AML-193 (cell line): ENCODE data around the gene C2orf69.
"Not testable (repeated sequence)": the region's sequence is repeated elsewhere in the genome, so short reads cannot be mapped to it uniquely, and the experiment has no call there.

Source experiments
- DNase-seq, 2 experiments: peaks; one replicate each; lab custom pipeline; 2025; lab: John Stamatoyannopoulos, UW

Gene C2orf69, protein sequence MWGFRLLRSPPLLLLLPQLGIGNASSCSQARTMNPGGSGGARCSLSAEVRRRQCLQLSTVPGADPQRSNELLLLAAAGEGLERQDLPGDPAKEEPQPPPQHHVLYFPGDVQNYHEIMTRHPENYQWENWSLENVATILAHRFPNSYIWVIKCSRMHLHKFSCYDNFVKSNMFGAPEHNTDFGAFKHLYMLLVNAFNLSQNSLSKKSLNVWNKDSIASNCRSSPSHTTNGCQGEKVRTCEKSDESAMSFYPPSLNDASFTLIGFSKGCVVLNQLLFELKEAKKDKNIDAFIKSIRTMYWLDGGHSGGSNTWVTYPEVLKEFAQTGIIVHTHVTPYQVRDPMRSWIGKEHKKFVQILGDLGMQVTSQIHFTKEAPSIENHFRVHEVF

DNA sequence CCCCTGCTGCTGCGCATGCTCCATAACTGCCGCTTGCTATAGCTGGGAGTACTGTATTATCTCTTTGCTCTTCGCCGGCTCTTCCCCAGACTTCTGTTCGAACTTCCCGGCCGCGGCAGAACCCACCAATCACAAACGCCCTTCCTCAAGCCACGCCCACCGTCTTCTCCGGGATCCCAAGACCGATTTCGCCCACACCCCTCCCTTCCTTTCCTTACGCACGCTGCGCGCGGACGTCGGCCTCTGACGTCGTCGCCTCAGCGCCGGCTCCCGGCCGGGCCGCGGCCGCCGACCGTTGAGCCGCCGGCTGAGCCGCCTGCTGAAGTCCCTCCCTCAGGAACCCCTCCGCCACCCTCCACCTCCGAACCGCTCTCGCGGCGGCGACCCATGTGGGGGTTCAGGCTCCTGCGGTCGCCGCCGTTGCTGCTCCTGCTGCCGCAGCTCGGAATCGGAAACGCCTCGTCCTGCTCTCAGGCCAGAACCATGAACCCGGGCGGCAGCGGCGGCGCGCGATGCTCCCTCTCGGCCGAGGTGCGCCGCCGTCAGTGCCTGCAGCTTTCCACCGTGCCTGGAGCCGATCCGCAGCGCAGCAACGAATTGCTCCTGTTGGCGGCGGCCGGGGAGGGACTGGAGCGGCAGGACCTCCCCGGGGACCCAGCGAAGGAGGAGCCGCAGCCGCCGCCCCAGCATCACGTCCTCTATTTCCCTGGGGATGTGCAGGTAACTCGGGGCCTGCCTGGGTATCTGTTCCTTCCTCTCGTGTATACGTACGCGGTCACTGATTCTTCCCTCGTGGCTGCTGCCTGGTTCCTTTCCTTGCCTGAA is at the start of gene C2orf69:
C2orf69 (plus strand) TSS at position 242 of the 825 bp plus-strand sequence; CDS start at position 388, 146 bp downstream.
- peak; percentile 93 for DNase-seq

DNA sequence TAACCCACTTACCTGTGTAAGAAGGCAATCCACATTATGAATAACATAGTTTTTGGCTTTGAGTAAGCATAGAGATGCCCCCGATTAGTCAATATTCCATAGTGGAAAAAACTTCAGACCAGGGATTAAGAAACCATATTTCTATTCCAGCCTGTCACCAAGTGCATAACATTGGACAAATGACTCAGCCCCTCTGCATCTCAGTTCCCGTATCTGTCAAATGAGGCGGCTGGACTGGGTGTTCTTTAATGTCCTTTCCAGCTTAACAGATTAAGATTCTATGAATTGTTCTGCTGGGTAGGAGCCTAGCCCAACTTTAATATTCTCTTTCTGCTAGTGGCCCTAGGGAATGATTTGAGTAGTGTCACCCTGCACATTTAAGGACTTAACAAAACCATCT is 48.3 kb upstream of the C2orf69 start:
- DNase-seq = no peak

DNA sequence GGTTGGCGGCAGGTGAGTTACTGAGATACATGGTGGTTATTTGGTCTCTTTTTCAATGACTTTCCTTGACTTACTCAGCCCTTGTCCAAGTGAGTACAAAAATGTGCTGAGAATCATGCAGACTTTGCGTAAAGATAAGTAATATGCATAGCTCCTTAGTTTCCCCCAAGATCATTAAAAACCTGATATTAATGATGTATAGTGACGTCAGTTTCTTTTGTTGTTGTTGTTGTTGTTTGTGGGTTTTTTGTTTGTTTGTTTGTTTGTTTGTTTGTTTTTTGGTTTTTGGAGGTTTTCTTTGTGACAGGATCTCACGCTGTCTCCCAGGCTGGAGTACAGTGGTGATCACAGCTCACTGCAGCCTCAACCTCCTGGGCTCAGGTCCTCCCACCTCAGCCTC is 45.2 kb upstream of the C2orf69 start:
- no peak for DNase-seq

DNA sequence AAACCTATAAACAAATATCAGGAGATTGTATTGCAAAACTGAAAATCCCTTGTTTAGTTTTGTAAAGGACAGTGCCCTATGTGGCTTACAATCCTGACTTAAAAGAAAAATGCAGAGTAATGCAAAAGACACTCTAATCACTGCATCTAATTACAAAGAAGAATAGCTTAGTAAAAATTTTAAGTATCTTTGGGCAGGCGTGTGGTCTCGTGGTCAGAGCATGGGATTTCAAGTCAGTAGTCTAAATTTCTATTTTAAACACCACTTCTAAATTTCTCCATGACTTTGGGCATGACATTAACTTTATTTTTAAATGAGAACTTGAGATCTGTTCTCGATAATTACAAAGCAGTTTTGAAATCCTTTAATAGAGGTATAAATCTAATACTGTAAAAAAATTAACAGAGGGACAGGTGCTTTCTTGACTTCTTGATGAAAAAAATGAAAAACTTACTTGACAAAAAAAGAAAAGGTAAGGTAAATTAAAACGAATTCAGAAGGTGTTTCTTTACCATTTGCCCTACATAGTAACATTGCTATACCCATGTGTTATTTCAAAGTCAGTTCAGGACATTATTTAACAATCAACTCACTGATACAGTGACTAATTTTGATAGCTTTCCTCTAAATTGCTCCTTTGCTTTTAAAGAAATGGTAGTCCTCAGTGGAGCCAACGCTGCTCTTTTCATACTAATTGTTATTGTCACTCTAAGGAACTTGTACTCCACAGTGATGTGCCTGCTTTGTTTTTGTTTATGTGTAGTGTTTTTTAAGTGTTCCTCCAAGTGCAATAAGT is 42.5 kb upstream of the C2orf69 start:
- no peak for DNase-seq

DNA sequence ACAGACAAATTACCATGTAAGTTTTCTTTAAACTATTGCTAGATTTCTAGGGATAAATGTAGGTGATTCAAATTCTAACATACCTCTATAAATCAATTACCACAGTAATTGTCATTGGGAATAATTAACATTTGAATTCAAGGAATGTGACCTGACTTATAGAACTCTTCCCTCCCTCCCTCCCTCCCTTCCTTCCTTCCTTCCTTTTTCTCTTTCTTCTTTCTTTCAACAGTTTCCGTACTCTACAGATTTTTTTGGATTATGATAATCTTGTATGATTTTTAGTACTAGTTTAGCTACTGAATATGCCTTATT is 41.9 kb upstream of the C2orf69 start:
- no peak for DNase-seq

DNA sequence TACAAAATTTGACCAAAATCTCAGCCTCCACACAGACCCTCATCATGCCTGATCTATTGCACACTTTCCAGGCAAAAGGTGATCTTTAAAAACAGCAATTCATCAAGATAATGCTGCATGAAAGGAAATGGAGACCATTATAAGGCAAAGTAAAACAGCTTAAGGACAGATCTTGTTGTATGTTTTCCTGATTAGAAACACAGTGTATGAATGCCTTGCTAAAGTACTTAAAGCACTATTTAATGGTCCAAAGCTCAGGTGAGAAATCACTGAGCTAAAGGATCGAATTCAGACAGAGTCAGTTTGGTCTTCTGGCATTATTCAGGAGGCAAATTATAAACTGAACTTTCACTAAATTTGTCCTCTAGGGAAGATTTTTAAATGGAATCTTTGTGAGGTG is 41.4 kb upstream of the C2orf69 start:
- no peak for DNase-seq

DNA sequence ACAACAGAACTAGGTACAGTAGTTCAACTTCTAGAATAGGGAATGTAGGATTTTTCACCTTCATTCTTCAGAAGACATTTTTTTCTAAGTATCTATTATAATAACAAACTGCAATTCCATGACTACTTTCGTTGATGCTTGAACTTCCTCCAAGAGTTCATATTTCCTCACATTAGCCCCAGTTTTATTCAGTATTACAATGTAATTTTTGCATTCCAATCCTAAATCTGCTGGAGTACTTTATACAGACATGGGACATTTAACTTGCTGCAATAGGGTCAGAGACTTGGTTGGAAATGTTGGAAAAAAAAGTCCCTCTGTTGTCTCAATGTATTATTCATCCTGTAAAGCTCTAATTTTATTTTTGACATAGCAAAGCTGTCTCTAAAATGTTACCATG is 40.5 kb upstream of the C2orf69 start:
- DNase-seq = no peak

DNA sequence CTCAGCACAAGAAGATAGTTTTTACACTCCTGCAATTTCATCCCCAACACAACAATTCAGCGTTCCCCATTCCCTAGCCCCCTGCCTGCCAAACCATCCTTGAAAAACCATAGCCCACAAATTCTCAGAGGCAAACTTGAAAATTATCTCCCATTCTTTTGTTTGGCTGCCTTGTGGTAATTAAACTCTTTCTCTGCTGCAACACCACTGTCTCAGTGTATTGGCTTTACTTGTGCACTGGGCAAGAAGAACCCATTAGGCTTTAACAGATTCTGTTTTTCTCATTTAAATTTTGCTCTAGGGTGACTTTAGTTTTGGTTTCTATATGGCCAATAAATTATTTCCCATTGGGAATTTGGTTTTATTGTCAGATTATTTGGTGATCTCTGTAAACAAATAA is 36.9 kb upstream of the C2orf69 start:
- no peak for DNase-seq

DNA sequence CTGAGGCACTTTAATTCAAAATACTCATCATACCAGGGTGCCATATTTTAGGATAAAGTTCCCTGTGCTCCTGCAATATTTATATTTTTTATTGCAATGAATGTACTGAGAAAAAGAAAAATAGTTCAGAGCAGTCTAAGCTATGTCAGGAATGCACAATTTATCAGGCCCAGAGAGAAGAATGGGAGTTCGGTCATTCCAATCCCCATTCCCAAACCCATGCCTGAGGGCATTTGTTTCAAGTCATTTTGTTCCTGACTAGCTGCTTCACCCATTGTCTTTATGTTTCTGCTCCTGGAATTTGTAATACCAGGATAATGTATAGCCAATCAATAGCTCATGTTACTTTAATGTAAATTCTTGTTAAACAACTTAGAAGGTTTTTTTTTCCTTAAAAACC is 35.7 kb upstream of the C2orf69 start:
- DNase-seq = no peak

DNA sequence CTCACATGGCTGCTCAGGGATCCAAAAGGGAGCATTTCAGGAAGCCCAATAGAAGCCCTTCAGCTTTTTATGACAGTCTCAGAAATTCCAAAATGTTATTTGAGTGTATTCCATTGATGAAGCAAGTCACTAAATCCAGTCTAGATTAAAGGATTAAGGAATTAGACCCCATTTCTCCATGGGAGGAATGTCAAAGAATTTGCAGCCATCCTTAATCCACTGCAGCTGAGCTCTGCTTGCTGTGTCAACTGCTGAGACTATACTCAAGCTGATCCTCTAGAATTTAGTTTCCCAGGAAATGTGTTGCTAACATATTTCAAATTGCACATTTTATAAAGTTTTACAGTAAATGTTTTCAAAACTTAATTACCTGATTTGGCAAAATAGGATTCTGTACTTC is 28.4 kb upstream of the C2orf69 start:
- DNase-seq = no peak

DNA sequence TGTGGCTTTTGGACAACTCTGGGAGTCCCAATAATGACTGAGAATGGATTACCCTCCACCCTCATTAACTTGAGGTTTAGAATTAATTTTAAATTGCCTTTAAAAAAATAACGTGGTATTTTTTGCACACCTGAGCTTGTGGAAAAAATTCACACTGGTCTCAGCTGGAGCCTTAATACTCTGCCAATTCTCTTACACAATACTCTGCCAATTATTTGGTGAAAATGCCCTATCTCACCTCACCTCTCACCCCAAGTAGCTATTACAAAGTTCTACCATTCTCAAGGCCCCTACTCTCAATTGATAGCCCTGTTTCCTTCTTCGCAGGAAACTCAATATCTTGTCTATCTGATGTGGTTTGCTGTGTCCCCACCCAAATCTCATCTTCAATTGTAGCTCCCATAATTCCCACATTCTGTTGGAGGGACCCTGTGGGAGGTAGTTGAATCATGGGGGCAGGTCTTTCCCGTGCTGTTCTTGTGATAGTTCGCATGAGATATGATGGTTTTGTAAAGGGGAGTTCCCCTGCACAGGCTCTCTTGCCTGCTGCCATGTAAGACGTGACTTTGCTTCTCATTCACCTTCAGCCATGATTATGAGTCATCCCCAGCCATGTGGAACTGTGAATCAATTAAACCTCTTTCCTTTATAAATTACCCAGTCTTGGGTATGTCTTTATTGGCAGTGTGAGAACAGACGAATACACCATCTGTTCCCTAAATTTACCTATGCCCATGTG is 27.4 kb upstream of the C2orf69 start:
- DNase-seq = no peak

DNA sequence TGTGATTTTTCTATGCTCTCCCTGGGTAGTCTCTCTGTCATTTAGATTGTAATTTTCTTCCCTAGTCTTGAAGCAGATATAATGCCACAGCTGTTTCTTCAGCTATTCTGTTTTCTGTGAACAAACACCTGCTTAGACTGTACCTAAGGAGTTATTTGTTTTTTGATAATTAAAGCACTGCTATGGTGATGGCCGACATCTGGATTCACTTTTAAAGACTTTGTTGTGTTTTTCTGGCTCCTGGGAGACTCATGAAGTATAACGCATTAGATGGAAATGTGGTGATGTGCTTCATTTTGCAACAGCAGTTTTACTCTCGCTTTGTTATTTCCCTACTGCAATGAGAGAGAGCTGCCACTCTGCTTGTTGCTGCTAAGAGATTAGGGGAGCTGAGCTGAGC is 15.7 kb upstream of the C2orf69 start:
- DNase-seq = no peak

DNA sequence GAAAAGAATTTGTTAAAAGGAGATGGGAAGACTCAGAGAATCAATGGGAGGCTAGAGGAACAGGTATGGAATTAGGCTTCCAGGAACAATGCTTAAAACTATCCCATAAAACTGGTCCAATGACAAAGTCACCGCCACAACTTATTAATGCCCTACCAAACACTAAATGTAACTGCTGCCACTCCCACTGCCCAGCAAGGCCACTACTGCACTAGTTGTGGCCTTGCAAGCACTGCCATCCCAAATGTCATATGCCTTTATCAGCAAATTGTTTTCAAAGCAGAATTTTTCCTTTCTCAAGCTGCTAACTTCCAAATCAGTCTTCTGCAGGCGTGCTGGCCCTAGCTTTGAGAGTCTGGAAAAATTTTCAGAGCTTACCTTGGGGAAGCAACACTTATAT is 14.5 kb upstream of the C2orf69 start:
- no peak for DNase-seq

DNA sequence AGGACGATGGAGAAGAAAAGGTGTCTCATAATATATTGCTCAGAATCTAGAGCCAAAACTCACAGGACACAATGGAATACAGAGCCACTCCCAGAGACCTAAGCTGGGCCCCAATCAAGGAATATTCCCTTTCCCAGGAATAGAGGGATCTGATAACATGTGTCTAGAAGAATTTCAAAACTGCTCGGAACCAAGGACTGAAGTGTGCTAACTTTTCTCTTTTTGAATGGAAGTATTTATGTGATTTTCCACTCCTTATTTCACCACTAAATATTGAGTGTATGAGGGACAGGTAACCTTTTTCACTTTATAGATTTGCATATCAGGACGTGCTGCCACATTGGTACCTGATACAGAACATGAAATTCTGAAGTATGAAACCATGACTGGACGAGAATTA is 9.2 kb upstream of the C2orf69 start:
- no peak for DNase-seq

DNA sequence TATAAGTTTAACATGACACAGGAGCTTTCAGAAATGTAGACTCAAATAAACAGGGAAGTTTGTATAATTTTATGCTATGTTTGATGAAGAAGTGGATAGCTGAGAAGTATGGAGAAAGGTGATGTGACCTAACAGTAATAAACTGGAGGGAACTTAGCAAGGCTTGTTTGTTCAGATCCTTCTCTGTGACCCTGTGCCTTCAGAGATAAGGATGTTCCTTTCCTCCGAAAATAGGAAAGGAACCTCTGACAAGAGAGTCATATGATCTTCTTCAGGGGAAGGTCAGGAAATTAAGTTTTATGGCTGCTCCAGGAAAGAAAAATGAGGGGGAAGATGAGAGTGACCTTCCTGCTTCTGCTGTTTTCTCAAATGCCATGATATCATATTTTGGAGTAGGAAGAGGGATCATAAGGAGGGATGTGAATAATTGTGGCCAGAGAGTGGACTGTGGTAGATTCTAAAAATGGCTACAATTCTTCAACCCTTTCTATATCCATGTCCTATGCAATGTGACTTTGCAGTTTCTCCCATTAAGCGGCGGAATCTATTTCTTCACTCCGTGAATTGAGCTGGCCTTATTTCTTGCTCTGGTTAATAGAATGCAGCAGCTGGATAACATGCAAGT is 8.5 kb upstream of the C2orf69 start:
- DNase-seq = no peak

DNA sequence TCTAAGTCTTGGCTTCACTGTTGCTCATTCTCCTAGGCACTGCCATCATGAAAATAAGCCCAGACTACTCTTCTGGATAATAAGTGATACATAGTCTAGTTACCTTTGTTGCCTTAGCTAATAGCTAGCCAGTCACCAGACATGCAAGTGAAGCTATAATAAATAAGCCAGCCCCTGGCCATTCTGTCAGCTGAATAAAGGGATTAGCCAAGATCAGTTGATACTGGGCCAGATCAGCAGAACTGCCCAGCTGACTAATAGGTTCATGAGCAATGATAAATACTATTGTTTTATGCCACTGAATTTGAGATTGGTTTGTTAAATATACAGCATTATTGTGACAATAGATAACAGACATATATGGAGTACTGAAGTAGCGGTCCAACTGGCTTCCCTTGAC is 8.0 kb upstream of the C2orf69 start:
- no peak for DNase-seq

DNA sequence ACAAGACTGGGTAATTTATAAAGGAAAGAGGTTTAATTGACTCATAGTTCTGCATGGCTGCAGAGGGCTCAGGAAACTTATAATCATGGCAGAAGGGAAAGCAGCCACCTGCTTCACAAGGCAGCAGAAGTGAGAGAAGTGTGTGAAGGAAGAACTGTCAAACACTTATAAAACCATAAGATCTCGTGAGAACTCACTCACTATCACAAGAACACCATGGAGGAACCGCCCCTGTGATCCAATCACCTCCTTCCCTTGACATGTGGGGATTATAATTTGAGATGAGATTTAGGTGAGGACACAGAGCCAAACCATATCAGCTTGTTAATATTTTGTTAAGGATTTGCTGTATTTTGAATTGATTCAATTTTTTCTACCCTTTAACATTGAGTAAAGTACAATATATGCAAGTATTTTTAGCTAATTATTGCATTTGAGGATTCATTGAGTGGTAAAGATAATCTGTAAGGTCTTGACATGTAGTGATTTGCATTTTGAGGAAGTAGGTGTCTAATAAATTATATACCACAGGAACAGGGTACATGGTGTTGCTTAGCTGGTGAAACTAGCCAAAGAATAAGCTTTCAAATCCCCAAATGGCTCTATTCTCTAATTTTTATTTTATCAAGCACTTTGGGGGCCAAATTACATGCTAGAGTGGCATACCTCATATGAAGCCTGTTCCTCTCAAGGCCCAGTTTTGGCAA is 3.9 kb upstream of the C2orf69 start:
- no peak for DNase-seq

DNA sequence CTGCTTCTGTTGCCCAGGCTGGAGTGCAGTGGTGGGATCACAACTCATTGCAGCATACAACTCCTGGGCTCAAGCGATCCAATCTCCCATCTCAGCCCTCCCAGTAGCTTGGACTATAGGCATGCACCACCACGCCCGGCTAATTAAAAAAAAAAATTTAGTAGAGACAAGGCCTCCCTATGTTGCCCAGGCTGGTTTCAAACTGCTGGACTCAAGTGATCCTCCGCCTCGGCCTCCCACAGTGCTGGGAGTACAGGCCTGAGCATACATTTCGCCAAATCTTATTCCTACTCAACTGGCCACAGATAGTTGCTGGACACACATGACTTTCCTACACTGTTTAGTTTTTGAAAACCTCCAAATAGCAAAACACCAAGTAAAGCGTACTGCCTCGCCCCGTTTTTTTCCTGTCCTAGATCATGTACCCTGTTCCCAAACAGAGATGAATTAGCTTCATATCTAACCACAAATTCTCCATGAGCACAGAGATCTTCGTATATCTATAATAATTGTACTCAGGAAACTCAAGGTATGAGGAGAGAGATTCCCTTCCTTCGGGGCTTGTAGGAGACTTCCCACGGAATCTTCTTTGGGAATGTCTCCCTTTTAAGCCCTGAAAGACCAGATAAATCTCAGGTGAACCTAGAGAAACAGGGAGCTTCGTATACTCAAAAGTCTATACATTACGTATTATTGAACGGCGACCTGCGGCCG is 598 bp upstream of the C2orf69 start:
- DNase-seq = no peak

DNA sequence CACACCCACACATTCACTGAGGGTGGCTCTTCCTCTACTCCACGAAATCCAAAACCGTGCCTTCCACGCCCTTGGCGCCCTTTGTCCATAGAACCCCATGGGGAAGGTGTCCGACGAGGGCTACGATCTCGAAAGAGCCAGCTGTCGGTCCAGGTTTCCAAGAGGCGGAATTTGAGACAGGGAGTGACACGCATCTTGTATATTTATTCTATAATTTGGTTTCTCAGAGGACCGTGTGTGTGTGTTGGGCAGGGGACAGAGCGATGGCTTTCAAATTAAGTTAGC is 726 bp downstream of the C2orf69 start:
- no peak for DNase-seq

DNA sequence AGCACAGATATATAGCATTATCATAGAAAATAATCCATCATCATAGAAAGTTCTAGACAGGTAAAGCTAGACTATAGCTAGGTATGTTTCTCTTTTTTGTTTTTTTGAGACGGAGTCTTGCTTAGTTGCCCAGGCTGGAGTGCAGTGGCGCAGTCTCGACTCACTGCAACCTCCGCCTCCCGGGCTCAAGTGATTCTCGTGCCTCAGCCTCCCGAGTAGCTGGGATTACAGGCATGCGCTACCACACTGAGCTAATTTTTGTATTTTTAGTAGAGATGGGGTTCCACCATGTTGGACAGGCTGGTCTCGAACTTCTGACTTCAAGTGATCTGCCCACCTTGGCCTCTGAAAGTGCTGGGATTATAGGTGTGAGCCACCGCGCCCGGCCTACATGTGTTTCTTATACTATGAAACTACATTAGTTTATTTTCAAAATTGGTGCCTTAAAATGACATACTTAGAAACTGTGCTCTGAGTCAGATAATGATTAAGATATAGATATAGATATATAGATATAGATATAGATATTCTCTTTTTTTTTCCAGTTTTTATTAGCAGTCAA is 1.5 kb downstream of the C2orf69 start:
- not testable (repeated sequence) for DNase-seq
